WI38 (cell line): ENCODE results near the gene KIF26B.
"Not testable (repeated sequence)": the region's sequence is repeated elsewhere in the genome, so short reads cannot be mapped to it uniquely, and the experiment has no call there.

Experiments
- H3K4me3 ChIP-seq: 2 replicates; pipeline ENCODE4 v1.5.1; 2011; ENCODE audit warnings: low read depth, mild to moderate bottlenecking, control low read depth, low read length
- TF ChIP-seq, protein P1 (sequence below): IDR thresholded peaks from 2 replicates; pipeline ENCODE4 v1.5.1; 2012; ENCODE audit warnings: low read depth, mild to moderate bottlenecking, control low read depth, low read length

The KIF26B gene

DNA sequence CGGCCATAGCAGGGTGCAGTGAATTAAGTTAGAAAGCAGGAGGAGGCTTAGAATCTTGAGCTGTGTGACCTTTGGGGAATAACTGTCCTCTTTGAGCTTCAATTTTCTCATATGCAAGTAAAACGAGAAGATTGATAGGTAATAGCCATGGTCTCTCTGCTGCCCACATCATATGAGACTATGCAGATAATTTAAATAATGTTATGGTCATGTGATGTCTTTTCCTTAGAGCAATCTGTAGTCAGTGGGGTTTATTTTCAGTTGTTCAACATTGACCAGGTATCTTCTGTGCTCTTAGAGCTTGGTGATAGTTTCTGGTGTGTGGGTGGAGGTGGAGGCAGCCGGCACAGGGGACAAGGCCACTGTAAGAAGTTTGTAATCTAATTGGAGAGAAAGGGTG, 537.1 kb downstream of the KIF26B start:
- TF ChIP-seq, protein P1, sequence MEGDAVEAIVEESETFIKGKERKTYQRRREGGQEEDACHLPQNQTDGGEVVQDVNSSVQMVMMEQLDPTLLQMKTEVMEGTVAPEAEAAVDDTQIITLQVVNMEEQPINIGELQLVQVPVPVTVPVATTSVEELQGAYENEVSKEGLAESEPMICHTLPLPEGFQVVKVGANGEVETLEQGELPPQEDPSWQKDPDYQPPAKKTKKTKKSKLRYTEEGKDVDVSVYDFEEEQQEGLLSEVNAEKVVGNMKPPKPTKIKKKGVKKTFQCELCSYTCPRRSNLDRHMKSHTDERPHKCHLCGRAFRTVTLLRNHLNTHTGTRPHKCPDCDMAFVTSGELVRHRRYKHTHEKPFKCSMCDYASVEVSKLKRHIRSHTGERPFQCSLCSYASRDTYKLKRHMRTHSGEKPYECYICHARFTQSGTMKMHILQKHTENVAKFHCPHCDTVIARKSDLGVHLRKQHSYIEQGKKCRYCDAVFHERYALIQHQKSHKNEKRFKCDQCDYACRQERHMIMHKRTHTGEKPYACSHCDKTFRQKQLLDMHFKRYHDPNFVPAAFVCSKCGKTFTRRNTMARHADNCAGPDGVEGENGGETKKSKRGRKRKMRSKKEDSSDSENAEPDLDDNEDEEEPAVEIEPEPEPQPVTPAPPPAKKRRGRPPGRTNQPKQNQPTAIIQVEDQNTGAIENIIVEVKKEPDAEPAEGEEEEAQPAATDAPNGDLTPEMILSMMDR: no peak

DNA sequence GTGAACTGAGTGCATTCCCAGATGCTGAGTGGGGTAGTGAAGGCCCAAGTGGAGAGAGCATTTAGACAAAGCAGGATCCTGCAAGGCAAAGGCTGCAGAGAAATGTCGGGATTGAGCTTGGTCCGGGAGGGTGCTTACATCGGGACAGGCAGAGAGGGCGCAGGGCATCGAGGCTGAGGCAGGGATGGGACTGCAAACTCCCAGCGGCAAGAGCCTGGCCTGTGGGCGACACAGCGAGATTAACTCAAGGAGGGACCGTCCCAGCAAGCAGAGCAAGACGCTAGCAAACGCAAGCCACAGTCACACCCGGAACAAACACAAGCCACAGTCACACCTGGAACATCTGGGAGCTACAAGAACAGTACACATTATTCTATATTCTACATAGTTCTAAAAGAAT, 537.5 kb downstream of the KIF26B start:
- no peak overlapping the region for H3K4me3 ChIP-seq
- TF ChIP-seq, protein P1: no peak

More for the DNA sequence above, 537.1 kb downstream of the KIF26B start:
- no peak overlapping the region for H3K4me3 ChIP-seq

- TF ChIP-seq, protein P1: no peak
- H3K4me3 ChIP-seq: no peak overlapping the region
Observed at GRCh38 chr1:245693116-245693793, 538.5 kb downstream of the KIF26B start.

DNA sequence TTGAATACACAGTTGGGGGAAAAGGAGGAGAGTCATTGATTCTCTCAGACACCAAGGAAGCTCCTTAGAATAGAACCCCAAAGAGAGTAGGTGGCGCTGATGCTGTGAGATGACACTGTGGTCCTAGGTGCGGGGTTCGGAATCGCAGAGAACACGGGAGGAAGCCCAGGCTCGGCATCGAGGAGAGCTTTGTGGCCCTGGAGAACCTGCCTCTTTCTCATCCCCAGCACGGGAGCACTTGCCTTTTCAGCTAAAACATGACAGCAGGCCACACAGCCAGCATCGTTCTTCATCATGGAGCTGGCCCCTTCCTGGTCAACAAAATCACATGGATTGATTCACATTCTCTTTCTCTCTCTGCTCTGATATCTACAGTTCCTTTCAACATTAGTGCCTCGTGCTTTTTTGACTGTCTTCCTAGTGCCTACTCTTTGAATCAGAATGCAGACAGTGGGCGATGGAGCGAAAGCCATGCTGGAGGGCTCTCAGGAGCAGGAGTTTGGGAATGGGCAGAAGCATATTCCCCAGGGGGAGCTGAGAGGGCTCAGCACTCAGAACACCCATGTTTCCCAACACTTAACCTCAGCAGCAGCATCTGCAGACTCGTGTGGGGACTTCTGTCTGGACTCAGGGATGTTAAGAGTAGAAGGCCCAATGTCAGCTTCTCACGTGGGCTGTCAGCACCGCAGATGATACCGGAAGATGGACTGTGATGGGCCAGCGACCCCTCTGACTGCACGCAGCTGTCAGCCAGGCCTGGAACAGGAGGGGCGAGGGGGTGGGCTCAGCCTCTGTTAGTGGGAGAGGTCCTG, 539.4 kb downstream of the KIF26B start:
- TF ChIP-seq, protein P1: no peak
- no peak overlapping the region for H3K4me3 ChIP-seq

GRCh38 chr1:245694753-245695195, 540.0 kb downstream of the KIF26B start:
- no peak overlapping the region for H3K4me3 ChIP-seq
- TF ChIP-seq, protein P1: no peak

GRCh38 chr1:245695211-245695610, 540.4 kb downstream of the KIF26B start:
- TF ChIP-seq, protein P1: no peak
- H3K4me3 ChIP-seq: no peak overlapping the region

DNA sequence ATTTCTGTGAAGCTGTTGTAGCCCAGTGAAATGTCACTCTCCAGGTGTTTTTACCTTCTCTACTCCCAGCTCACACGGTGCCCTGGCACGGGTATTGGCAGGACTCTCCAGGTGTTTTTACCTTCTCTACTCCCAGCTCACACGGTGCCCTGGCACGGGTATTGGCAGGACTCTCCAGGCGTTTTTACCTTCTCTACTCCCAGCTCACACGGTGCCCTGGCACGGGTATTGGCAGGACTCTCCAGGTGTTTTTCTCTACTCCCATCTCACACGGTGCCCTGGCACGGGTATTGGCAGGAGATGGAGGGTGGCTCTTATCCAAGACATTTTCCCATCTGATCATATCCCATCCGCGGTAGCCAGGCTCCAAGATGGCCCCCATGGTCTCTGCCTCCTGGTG, 540.9 kb downstream of the KIF26B start:
- H3K4me3 ChIP-seq: not testable (repeated sequence)
